ENCODE results near the gene KLF7.
A peak's percentile ranks its signal among the peaks of the same experiment; 100 is the strongest.

KLF7 gene

GRCh38 chr2:207165121-207166038, at the start of gene KLF7:
TSS of gene KLF7 (minus strand) at chr2:207165948. CDS start at chr2:207165568, 380 bp downstream.
- DNase-seq: peak in 1 of 2 experiments; percentile 29

GRCh38 chr2:207215308-207215707, 49.6 kb upstream of the KLF7 start:
- DNase-seq: no peak

GRCh38 chr2:207214446-207214845, 48.7 kb upstream of the KLF7 start:
- no peak for DNase-seq

GRCh38 chr2:207206011-207206410, 40.3 kb upstream of the KLF7 start:
- DNase-seq: no peak

GRCh38 chr2:207205173-207205957, 39.6 kb upstream of the KLF7 start:
- DNase-seq: no peak

GRCh38 chr2:207203056-207203455, 37.3 kb upstream of the KLF7 start:
- DNase-seq: no peak

- no peak for DNase-seq
These were observed 36.9 kb upstream of the KLF7 start for GRCh38 chr2:207202645-207203044.

GRCh38 chr2:207201416-207201815, 35.7 kb upstream of the KLF7 start:
- DNase-seq: no peak

- DNase-seq: no peak
These were observed 34.4 kb upstream of the KLF7 start for GRCh38 chr2:207200136-207200535.

GRCh38 chr2:207194028-207194427, 28.3 kb upstream of the KLF7 start:
- no peak for DNase-seq

- DNase-seq: no peak
These were observed 23.1 kb upstream of the KLF7 start for GRCh38 chr2:207188626-207189419.

GRCh38 chr2:207185372-207185771, 19.6 kb upstream of the KLF7 start:
- DNase-seq: no peak

- DNase-seq: no peak
These were observed 19.0 kb upstream of the KLF7 start for GRCh38 chr2:207184768-207185167.

GRCh38 chr2:207184348-207184747, 18.6 kb upstream of the KLF7 start:
- no peak for DNase-seq

- no peak for DNase-seq
These were observed 17.8 kb upstream of the KLF7 start for GRCh38 chr2:207183506-207183905.

GRCh38 chr2:207182911-207183310, 17.2 kb upstream of the KLF7 start:
- no peak for DNase-seq

GRCh38 chr2:207181526-207182274, 16.0 kb upstream of the KLF7 start:
- DNase-seq: no peak

- DNase-seq: no peak
These were observed 15.0 kb upstream of the KLF7 start for GRCh38 chr2:207180741-207181140.

GRCh38 chr2:207176247-207176646, 10.5 kb upstream of the KLF7 start:
- DNase-seq: no peak

GRCh38 chr2:207173641-207174040, 7.9 kb upstream of the KLF7 start:
- DNase-seq: no peak

GRCh38 chr2:207167099-207167923, 1.6 kb upstream of the KLF7 start:
- DNase-seq: no peak

Data from SW 1271 (cell line).